SU-DHL-6 (cell line): Measurements from ENCODE around the gene WASL.

Experiments used
- H2AFZ ChIP-seq: fragments of 200-600 bp; sonication (generic); 2 replicates; pipeline ENCODE4 v1.6.1; 2014; ENCODE audit warnings: low read depth, mild to moderate bottlenecking, moderate library complexity, mixed read lengths, antibody characterized with exemption, low read length; ENCODE audit not compliant: severe bottlenecking
- H3F3A ChIP-seq: fragments of 200-600 bp; shearing (Covaris generic); 2 replicates; pipeline ENCODE4 v1.6.0; 2016; ENCODE audit warnings: antibody characterized with exemption, mild to moderate bottlenecking; ENCODE audit not compliant: insufficient read depth
- H3K27ac ChIP-seq: fragments of 200-600 bp; sonication (generic); 2 replicates; pipeline ENCODE4 v1.5.1; 2016; ENCODE audit warnings: low read depth, mild to moderate bottlenecking, low read length, moderate library complexity, mixed read lengths
- H3K27me3 ChIP-seq: fragments of 200-600 bp; sonication (generic), shearing (Covaris generic); 2 replicates; pipeline ENCODE4 v1.6.0; 2014; ENCODE audit warnings: mild to moderate bottlenecking, low read length
- H3K36me3 ChIP-seq: fragments of 200-600 bp; sonication (generic); 2 replicates; pipeline ENCODE4 v1.6.1; 2014; ENCODE audit warnings: mild to moderate bottlenecking, low read length, mixed read lengths
- H3K4me2 ChIP-seq: fragments of 300-600, 200-600 bp; shearing (Covaris generic), sonication (generic); 2 replicates; pipeline ENCODE4 v1.6.0; 2014; ENCODE audit warnings: low read length, low read depth, mild to moderate bottlenecking; ENCODE audit not compliant: poor library complexity, severe bottlenecking
- H3K4me3 ChIP-seq: fragments of 200-600 bp; sonication (generic); 2 replicates; pipeline ENCODE4 v1.5.1; 2014; ENCODE audit warnings: antibody characterized with exemption, low read length, mild to moderate bottlenecking, mixed read lengths; ENCODE audit not compliant: insufficient read depth, poor library complexity, severe bottlenecking
- H3K79me2 ChIP-seq: fragments of 200-600 bp; sonication (generic); 2 replicates; pipeline ENCODE4 v1.6.1; 2014; ENCODE audit warnings: mild to moderate bottlenecking, low read length, moderate library complexity; ENCODE audit not compliant: insufficient read depth
- H3K9ac ChIP-seq: fragments of 200-600 bp; sonication (generic); 2 replicates; pipeline ENCODE4 v1.7.0; 2014; ENCODE audit warnings: mild to moderate bottlenecking, low read length
- H3K9me2 ChIP-seq: fragments of 200-600 bp; sonication (generic); replicated peaks from 2 replicates; pipeline ENCODE4 v1.6.1; 2014; ENCODE audit warnings: low read length; ENCODE audit not compliant: insufficient read depth
- H3K9me3 ChIP-seq: fragments of 200-600 bp; sonication (generic); 2 replicates; pipeline ENCODE4 v1.6.1; 2014; ENCODE audit warnings: low read length, mixed read lengths; ENCODE audit not compliant: insufficient read depth
- H4K20me1 ChIP-seq: fragments of 200-600 bp; sonication (generic); 2 replicates; pipeline ENCODE4 v1.6.1; 2014; ENCODE audit warnings: low read depth, mild to moderate bottlenecking, antibody characterized with exemption, low read length, moderate library complexity, mixed read lengths
- CTCF ChIP-seq: fragments of 200-600 bp; sonication (generic); IDR thresholded peaks from one replicate; pipeline ENCODE4 v1.5.1; 2017; ENCODE audit warnings: antibody characterized with exemption, mild to moderate bottlenecking, low read length, moderate library complexity; ENCODE audit not compliant: insufficient read depth, poor library complexity, severe bottlenecking
- EZH2phosphoT487 ChIP-seq: fragments of 200-600 bp; sonication (generic), shearing (Covaris generic); conservative IDR thresholded peaks from 2 replicates; pipeline ENCODE4 v1.6.1; 2018; ENCODE audit warnings: mild to moderate bottlenecking, antibody characterized with exemption, low read length, moderate library complexity, mixed read lengths

The WASL gene

GRCh38 chr7:123787220-123788007 lies 38.6 kb upstream of the WASL start:
- H3K79me2 ChIP-seq: no peaks in the 10 kb centered on the region
- H3K9ac ChIP-seq: no peak overlapping the region
- H3K9me3 ChIP-seq: no peaks in the 10 kb centered on the region
- no peaks in the 10 kb centered on the region for H4K20me1 ChIP-seq
- no peak overlapping the region for H2AFZ ChIP-seq
- H3K4me3 ChIP-seq: no peak overlapping the region
- no peaks in the 10 kb centered on the region for H3K27me3 ChIP-seq
- no peaks in the 10 kb centered on the region for H3F3A ChIP-seq
- H3K36me3 ChIP-seq: no peaks in the 10 kb centered on the region
- no peak overlapping the region for H3K4me2 ChIP-seq
- TF ChIP-seq EZH2phosphoT487 (no peak), CTCF (no peak)
- no peaks in the 10 kb centered on the region for H3K9me2 ChIP-seq
- H3K27ac ChIP-seq: no peak overlapping the region

- H3K79me2 ChIP-seq: no peaks in the 10 kb centered on the region
- H3K9me3 ChIP-seq: no peaks in the 10 kb centered on the region
- no peak overlapping the region for H2AFZ ChIP-seq
- H4K20me1 ChIP-seq: no peaks in the 10 kb centered on the region
- no peaks in the 10 kb centered on the region for H3K27me3 ChIP-seq
- no peaks in the 10 kb centered on the region for H3K36me3 ChIP-seq
- no peak overlapping the region for H3K4me2 ChIP-seq
- H3F3A ChIP-seq: no peaks in the 10 kb centered on the region
- H3K9ac ChIP-seq: no peak overlapping the region
- H3K9me2 ChIP-seq: no peaks in the 10 kb centered on the region
- H3K4me3 ChIP-seq: no peak overlapping the region
- no peak overlapping the region for H3K27ac ChIP-seq
- TF ChIP-seq EZH2phosphoT487 (no peak), CTCF (no peak)
Observed at GRCh38 chr7:123784263-123784662, 35.5 kb upstream of the WASL start.

GRCh38 chr7:123783820-123784219 lies 35.0 kb upstream of the WASL start:
- Histone ChIP-seq H3K9me2 (no peaks in the 10 kb centered on the region), H3F3A (no peaks in the 10 kb centered on the region), H3K27me3 (no peaks in the 10 kb centered on the region), H3K9me3 (no peaks in the 10 kb centered on the region), H3K4me3 (no peak overlapping the region), H3K36me3 (no peaks in the 10 kb centered on the region), H4K20me1 (no peaks in the 10 kb centered on the region), H3K27ac (no peak overlapping the region), H3K4me2 (no peak overlapping the region), H2AFZ (no peak overlapping the region), H3K79me2 (no peaks in the 10 kb centered on the region), H3K9ac (no peak overlapping the region)
- no peak for TF ChIP-seq CTCF
- no peak for TF ChIP-seq EZH2phosphoT487
